ENCODE data around the gene MYO15B. TPM values are rescaled to one million over a fixed set of nuclear protein-coding genes. Genes with fewer than 3 reads are reported as not detected.

Gene MYO15B
- total and polyA plus RNA-seq, 2 donors (not counting 3 experiments of a cell fraction or from before 2014, with no cell fraction given): 10.2 to 87.8 TPM

DNA sequence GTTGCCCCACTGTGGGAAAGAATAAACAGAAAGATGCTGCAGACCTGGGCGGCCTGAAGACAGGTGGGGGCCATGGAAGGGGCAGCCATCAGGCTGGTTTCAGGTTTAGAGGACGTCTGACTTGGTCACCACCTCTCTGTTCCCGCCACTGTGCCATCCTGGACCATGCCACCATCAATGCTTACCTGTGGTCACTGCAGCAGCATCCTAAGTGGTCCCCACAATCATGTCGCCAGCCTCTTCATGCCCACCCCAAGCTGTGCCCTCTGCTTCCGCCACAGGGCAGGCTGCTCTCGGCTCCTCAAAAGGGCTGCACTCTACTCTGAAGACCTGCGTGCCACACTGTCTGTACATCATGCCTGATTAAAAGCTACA is 56.0 kb downstream of the MYO15B start:
- H3K27ac ChIP-seq (ENCODE audit: insufficient read depth, low read depth, low read length): no peak overlapping the region
- H3K9ac ChIP-seq (replicated peaks; ENCODE audit: extremely low read depth, insufficient read depth, low read length): no peak overlapping the region
- ChIA-PET CTCF (interaction anchor here (3.1 to 19.2 kb wide), 2 partner anchors 8 to 105 kb away, joined by 14 to 446 read pairs; partner anchors contain the start of gene SMIM5), POLR2A (no interaction called here)
- intact Hi-C loops (cut with micrococcal nuclease): no loop called here
- H3K4me1 ChIP-seq (ENCODE audit: control insufficient read depth, extremely low read depth, insufficient read depth, low read length): peaks cover 16% of the 10 kb centered on the region
- TF ChIP-seq POLR2AphosphoS5 (IDR thresholded peaks at IDR 0.05; ENCODE audit: insufficient read depth, low read depth, low read length) (no peak), EZH2 (IDR thresholded peaks at IDR 0.05; ENCODE audit: borderline replicate concordance, low read depth, low read length, severe bottlenecking) (no peak), POLR2A (IDR thresholded peaks at IDR 0.05; ENCODE audit: low read depth, low read length) (no peak), MYC (IDR thresholded peaks at IDR 0.05; ENCODE audit: low read depth, low read length) (no peak), JUN (IDR thresholded peaks at IDR 0.05; ENCODE audit: borderline replicate concordance, insufficient read depth, insufficient read length, low read depth) (no peak), FOS (IDR thresholded peaks at IDR 0.05; ENCODE audit: borderline replicate concordance, insufficient read depth, low read length) (no peak), GATA2 (IDR thresholded peaks at IDR 0.05; ENCODE audit: insufficient read depth, insufficient read length, low read depth, low read length) (no peak)
- TF ChIP-seq, protein P1, sequence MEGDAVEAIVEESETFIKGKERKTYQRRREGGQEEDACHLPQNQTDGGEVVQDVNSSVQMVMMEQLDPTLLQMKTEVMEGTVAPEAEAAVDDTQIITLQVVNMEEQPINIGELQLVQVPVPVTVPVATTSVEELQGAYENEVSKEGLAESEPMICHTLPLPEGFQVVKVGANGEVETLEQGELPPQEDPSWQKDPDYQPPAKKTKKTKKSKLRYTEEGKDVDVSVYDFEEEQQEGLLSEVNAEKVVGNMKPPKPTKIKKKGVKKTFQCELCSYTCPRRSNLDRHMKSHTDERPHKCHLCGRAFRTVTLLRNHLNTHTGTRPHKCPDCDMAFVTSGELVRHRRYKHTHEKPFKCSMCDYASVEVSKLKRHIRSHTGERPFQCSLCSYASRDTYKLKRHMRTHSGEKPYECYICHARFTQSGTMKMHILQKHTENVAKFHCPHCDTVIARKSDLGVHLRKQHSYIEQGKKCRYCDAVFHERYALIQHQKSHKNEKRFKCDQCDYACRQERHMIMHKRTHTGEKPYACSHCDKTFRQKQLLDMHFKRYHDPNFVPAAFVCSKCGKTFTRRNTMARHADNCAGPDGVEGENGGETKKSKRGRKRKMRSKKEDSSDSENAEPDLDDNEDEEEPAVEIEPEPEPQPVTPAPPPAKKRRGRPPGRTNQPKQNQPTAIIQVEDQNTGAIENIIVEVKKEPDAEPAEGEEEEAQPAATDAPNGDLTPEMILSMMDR (IDR thresholded peaks at IDR 0.05; ENCODE audit: extremely low read depth in 1 of 2, insufficient read depth in 1 of 2, low read depth in 1 of 2, low read length in 2 of 2): no peak
- TF ChIP-seq, protein P2, sequence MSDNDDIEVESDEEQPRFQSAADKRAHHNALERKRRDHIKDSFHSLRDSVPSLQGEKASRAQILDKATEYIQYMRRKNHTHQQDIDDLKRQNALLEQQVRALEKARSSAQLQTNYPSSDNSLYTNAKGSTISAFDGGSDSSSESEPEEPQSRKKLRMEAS (IDR thresholded peaks at IDR 0.05; ENCODE audit: insufficient read depth, insufficient read length): no peak
- H3K36me3 ChIP-seq (ENCODE audit: control insufficient read depth in 2 of 2, extremely low read depth in 1 of 2, insufficient read depth in 2 of 2, low read length in 2 of 2): peaks cover 0 to 3% of the 10 kb centered on the region in 2 experiments
- H3K9me3 ChIP-seq (replicated peaks; ENCODE audit: control insufficient read depth, insufficient read depth, low read length): no peaks in the 10 kb centered on the region
- no TSS peak for BruUV-seq (replicated peaks)
- dilution Hi-C loops (cut with MboI; ENCODE audit: extremely low pct_ligation_motif_present, low sequenced_read_pairs): no loop called here
- H2AFZ ChIP-seq (ENCODE audit: low read depth, low read length): no peak overlapping the region
- DNase-seq (ENCODE audit: low read depth, low spot score): no peak
- H4K20me1 ChIP-seq (replicated peaks; ENCODE audit: control insufficient read depth, extremely low read depth, insufficient read depth, low read length): no peaks in the 10 kb centered on the region
- no peak overlapping the region for H3K4me3 ChIP-seq (replicated peaks in 1 of 3; ENCODE audit: insufficient read depth in 1 of 3, low read depth in 1 of 3, low read length in 3 of 3)
- no peaks in the 10 kb centered on the region for H3K79me2 ChIP-seq (ENCODE audit: control insufficient read depth, insufficient read depth, low read length)
- H3K4me2 ChIP-seq (ENCODE audit: insufficient read depth, low read length): no peak overlapping the region
- no peak for FAIRE-seq
- no peaks in the 10 kb centered on the region for H3K27me3 ChIP-seq (ENCODE audit: control insufficient read depth in 2 of 2, insufficient read depth in 2 of 2, low read length in 2 of 2)
- no peaks in the 10 kb centered on the region for H3K9me1 ChIP-seq (replicated peaks; ENCODE audit: control insufficient read depth, extremely low read depth, insufficient read depth, low read length)
